SK-N-SH treated with all-trans-retinoic acid at 6 μM for 48 hours (cell line): ENCODE results near the gene SURF1.
"Not testable (repeated sequence)": the region's sequence is repeated elsewhere in the genome, so short reads cannot be mapped to it uniquely, and the experiment has no call there.

Source experiments
- ATAC-seq: fragments of 200-7000 bp; cut with Tn5 transposase; 3 replicates; pipeline ENCODE4 v1.9.1; 2020; ENCODE audit warnings: mild to moderate bottlenecking, moderate library complexity
- BACH2 ChIP-seq: fragments of 250-450 bp; sonication (Bioruptor Pico); IDR thresholded peaks from 2 replicates; pipeline ENCODE4 v1.9.0; 2021; ENCODE audit warnings: mild to moderate bottlenecking, borderline replicate concordance
- CSDC2 ChIP-seq: fragments of 250-450 bp; sonication (Bioruptor Pico); IDR thresholded peaks from 2 replicates; pipeline ENCODE4 v1.5.0; 2020; ENCODE audit warnings: mild to moderate bottlenecking, moderate library complexity
- ESRRG ChIP-seq: fragments of 250-450 bp; sonication (Bioruptor Pico); IDR thresholded peaks from 2 replicates; pipeline ENCODE4 v1.6.1; 2021; ENCODE audit warnings: mild to moderate bottlenecking
- ISL1 ChIP-seq: fragments of 250-450 bp; sonication (Bioruptor Pico); IDR thresholded peaks from 2 replicates; pipeline ENCODE4 v2.1.2; 2022; ENCODE audit warnings: mild to moderate bottlenecking, moderate library complexity
- OSR1 ChIP-seq: fragments of 250-450 bp; sonication (Bioruptor Pico); IDR thresholded peaks from 2 replicates; pipeline ENCODE4 v1.8.0; 2022; ENCODE audit warnings: moderate library complexity, mild to moderate bottlenecking, inconsistent platforms
- PPARA ChIP-seq: fragments of 250-450 bp; sonication (Bioruptor Pico); IDR thresholded peaks from 2 replicates; pipeline ENCODE4 v1.5.0; 2020; ENCODE audit warnings: mild to moderate bottlenecking, borderline replicate concordance
- RARB ChIP-seq: fragments of 250-450 bp; sonication (Bioruptor Pico); IDR thresholded peaks from 2 replicates; pipeline ENCODE4 v1.8.0; 2021; ENCODE audit warnings: mild to moderate bottlenecking, moderate library complexity
- SNAI2 ChIP-seq: fragments of 250-450 bp; sonication (Bioruptor Pico); IDR thresholded peaks from 2 replicates; pipeline ENCODE4 v1.5.0; 2020; ENCODE audit warnings: mild to moderate bottlenecking, moderate library complexity
- TCF4 ChIP-seq: fragments of 250-450 bp; sonication (Bioruptor Pico); IDR thresholded peaks from 2 replicates; pipeline ENCODE4 v1.8.0; 2021; ENCODE audit warnings: mild to moderate bottlenecking, moderate library complexity, borderline replicate concordance
- TOX ChIP-seq: fragments of 250-450 bp; sonication (Bioruptor Pico); IDR thresholded peaks from 2 replicates; pipeline ENCODE4 v1.8.0; 2021; ENCODE audit warnings: mild to moderate bottlenecking, moderate library complexity, borderline replicate concordance
- ZC3H10 ChIP-seq: fragments of 250-450 bp; sonication (Bioruptor Pico); IDR thresholded peaks from 2 replicates; pipeline ENCODE4 v1.5.1; 2021; ENCODE audit warnings: mild to moderate bottlenecking, moderate library complexity
- ZFP3 ChIP-seq: fragments of 250-450 bp; sonication (Bioruptor Pico); IDR thresholded peaks from 2 replicates; pipeline ENCODE4 v1.5.0; 2020; ENCODE audit warnings: mild to moderate bottlenecking, moderate library complexity
- ZFP30 ChIP-seq: fragments of 450-650 bp; formaldehyde crosslinking; IDR thresholded peaks from 2 replicates; pipeline ENCODE4 v1.5.0; 2022; ENCODE audit warnings: mild to moderate bottlenecking, moderate library complexity
- ZNF565 ChIP-seq: fragments of 450-650 bp; formaldehyde crosslinking; conservative IDR thresholded peaks from 2 replicates; pipeline ENCODE4 v1.5.0; 2020; ENCODE audit warnings: low read depth, mild to moderate bottlenecking, moderate library complexity
- ZNF70 ChIP-seq: fragments of 450-650 bp; formaldehyde crosslinking; IDR thresholded peaks from 2 replicates; pipeline ENCODE4 v1.5.0; 2020; ENCODE audit warnings: mild to moderate bottlenecking, moderate library complexity
- ZNF8 ChIP-seq: fragments of 450-650 bp; formaldehyde crosslinking; IDR thresholded peaks from 2 replicates; pipeline ENCODE4 v1.5.0; 2020; ENCODE audit warnings: mild to moderate bottlenecking, moderate library complexity
- TF ChIP-seq, protein P1 (sequence below): fragments of 250-450 bp; sonication (Bioruptor Pico); IDR thresholded peaks from 2 replicates; pipeline ENCODE4 v1.5.0; 2020; ENCODE audit warnings: mild to moderate bottlenecking, moderate library complexity
- TF ChIP-seq, protein P2 (sequence below): fragments of 250-450 bp; sonication (Bioruptor Pico); IDR thresholded peaks from 2 replicates; pipeline ENCODE4 v1.8.0; 2021; ENCODE audit warnings: low read depth, mild to moderate bottlenecking, moderate library complexity, borderline replicate concordance
- TF ChIP-seq, protein P3 (sequence below): fragments of 250-450 bp; sonication (Bioruptor Pico); IDR thresholded peaks from 2 replicates; pipeline ENCODE4 v1.8.0; 2020; ENCODE audit warnings: mild to moderate bottlenecking, moderate library complexity, borderline replicate concordance
- TF ChIP-seq, protein P4 (sequence below): fragments of 250-450 bp; sonication (Bioruptor Pico); IDR thresholded peaks from 2 replicates; pipeline ENCODE4 v1.5.1; 2021; ENCODE audit warnings: mild to moderate bottlenecking, moderate library complexity

The SURF1 gene

DNA sequence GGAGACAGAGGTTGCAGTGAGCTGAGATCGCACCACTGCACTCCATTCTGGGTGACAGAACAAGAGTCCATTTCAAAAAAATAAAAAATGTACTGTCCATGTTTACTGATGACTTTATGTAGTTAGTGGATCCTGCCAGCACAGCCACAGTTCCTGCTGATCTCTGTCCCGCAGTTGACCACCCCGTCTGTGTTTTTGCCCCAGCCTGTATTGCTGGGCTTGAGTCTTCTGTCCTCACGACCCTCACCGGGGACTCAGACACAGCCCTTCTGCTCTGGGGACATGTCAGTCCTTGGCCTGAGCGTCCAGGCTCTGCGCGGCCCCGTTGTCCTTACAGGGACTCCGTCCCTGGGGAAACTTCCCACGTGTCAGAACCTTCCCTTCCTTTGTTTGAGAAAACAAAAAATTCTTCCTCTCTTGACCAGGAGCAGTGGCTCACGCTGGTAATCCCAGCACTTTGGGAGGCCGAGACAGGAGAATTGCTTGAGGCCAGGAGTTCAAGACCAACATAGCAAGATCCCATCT is 34.8 kb downstream of the SURF1 start:
- ATAC-seq: no peak
- no peak for TF ChIP-seq ZFP30
- TF ChIP-seq CSDC2: no peak
- no peak for TF ChIP-seq ISL1 (CRISPR knock-in tag)
- TF ChIP-seq PPARA (CRISPR knock-in tag): no peak
- TF ChIP-seq RARB (CRISPR knock-in tag): no peak
- TF ChIP-seq, protein P1, sequence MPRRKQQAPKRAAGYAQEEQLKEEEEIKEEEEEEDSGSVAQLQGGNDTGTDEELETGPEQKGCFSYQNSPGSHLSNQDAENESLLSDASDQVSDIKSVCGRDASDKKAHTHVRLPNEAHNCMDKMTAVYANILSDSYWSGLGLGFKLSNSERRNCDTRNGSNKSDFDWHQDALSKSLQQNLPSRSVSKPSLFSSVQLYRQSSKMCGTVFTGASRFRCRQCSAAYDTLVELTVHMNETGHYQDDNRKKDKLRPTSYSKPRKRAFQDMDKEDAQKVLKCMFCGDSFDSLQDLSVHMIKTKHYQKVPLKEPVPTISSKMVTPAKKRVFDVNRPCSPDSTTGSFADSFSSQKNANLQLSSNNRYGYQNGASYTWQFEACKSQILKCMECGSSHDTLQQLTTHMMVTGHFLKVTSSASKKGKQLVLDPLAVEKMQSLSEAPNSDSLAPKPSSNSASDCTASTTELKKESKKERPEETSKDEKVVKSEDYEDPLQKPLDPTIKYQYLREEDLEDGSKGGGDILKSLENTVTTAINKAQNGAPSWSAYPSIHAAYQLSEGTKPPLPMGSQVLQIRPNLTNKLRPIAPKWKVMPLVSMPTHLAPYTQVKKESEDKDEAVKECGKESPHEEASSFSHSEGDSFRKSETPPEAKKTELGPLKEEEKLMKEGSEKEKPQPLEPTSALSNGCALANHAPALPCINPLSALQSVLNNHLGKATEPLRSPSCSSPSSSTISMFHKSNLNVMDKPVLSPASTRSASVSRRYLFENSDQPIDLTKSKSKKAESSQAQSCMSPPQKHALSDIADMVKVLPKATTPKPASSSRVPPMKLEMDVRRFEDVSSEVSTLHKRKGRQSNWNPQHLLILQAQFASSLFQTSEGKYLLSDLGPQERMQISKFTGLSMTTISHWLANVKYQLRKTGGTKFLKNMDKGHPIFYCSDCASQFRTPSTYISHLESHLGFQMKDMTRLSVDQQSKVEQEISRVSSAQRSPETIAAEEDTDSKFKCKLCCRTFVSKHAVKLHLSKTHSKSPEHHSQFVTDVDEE (CRISPR knock-in tag): no peak
- TF ChIP-seq OSR1 (CRISPR knock-in tag): no peak
- TF ChIP-seq ESRRG: no peak
- TF ChIP-seq, protein P2, sequence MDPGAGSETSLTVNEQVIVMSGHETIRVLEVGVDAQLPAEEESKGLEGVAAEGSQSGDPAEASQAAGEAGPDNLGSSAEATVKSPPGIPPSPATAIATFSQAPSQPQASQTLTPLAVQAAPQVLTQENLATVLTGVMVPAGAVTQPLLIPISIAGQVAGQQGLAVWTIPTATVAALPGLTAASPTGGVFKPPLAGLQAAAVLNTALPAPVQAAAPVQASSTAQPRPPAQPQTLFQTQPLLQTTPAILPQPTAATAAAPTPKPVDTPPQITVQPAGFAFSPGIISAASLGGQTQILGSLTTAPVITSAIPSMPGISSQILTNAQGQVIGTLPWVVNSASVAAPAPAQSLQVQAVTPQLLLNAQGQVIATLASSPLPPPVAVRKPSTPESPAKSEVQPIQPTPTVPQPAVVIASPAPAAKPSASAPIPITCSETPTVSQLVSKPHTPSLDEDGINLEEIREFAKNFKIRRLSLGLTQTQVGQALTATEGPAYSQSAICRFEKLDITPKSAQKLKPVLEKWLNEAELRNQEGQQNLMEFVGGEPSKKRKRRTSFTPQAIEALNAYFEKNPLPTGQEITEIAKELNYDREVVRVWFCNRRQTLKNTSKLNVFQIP (CRISPR knock-in tag): no peak
- TF ChIP-seq SNAI2 (CRISPR knock-in tag): no peak
- TF ChIP-seq TOX (CRISPR knock-in tag): no peak
- TF ChIP-seq ZFP3 (CRISPR knock-in tag): no peak
- TF ChIP-seq, protein P3, sequence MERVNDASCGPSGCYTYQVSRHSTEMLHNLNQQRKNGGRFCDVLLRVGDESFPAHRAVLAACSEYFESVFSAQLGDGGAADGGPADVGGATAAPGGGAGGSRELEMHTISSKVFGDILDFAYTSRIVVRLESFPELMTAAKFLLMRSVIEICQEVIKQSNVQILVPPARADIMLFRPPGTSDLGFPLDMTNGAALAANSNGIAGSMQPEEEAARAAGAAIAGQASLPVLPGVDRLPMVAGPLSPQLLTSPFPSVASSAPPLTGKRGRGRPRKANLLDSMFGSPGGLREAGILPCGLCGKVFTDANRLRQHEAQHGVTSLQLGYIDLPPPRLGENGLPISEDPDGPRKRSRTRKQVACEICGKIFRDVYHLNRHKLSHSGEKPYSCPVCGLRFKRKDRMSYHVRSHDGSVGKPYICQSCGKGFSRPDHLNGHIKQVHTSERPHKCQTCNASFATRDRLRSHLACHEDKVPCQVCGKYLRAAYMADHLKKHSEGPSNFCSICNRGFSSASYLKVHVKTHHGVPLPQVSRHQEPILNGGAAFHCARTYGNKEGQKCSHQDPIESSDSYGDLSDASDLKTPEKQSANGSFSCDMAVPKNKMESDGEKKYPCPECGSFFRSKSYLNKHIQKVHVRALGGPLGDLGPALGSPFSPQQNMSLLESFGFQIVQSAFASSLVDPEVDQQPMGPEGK (CRISPR knock-in tag): no peak
- TF ChIP-seq ZNF565 (CRISPR knock-in tag): no peak
- TF ChIP-seq TCF4 (CRISPR knock-in tag): no peak

DNA sequence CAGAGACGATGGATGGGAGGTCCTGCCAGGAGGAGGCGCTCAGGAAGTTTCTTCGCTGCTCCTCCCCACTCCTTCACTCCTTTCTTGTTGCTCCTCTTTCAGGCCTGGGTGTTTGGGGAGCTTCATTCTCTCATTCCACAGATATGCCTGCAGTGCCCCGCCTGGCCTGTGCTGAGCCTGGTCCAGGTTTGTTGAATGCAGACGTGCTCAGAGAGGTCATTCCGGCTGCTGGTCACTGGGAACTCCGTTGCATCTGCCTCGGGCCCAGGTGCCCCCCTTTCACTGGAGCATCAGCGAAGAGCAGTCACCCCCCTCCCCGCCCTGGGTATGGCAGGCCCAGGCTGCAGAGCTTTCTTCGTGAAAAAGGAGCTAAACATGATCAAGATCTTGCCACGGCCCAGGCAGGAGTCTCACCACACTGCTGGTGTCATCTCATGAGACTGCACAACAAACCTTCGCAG is 35.8 kb downstream of the SURF1 start:
- TF ChIP-seq CSDC2 (no peak), ESRRG (no peak), ZNF8 (CRISPR knock-in tag) (no peak), ISL1 (CRISPR knock-in tag) (no peak), BACH2 (CRISPR knock-in tag) (no peak), RARB (CRISPR knock-in tag) (no peak), ZC3H10 (CRISPR knock-in tag) (no peak), TCF4 (CRISPR knock-in tag) (no peak), ZNF565 (CRISPR knock-in tag) (no peak)
- TF ChIP-seq, protein P2 (CRISPR knock-in tag): no peak
- ATAC-seq: no peak; the same call in 2 of the 3 replicates

DNA sequence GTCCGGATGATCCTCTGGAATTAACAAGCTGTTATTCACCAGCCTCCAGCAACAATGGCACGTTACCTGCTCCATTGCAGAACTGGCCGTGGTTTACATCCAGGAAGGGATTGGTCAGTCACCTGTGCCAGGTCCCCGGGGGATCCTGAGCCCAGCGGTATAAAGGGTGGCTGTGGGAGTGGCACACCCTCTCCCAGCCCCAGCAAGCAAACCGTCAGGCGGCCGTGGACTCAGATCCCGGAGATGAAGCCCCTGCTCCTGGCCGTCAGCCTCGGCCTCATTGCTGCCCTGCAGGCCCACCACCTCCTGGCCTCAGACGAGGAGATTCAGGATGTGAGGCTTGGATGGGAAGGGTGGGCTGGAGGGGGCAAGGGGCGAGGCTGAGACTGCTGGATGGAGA is 38.7 kb downstream of the SURF1 start:
- ATAC-seq: not testable (repeated sequence)

DNA sequence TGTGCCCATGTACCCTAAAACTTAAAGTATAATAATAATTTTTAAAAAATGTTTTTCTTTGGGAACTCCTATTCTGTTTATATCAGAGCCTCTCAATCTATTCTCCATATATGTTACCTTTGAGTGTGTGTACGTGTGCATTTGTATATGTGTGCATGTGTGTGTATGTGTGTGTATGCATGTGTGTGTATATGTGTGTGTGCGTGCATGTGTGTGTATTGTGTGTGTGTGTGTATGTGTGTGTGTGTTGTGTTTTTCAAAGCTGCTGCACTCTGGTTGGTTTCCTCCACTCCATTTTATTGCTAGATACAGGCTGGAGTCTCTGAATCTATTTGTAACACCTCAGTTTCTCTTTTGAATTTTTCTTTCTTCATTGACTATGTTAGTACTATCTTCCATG is 40.3 kb downstream of the SURF1 start:
- ATAC-seq: no peak
- TF ChIP-seq BACH2 (CRISPR knock-in tag) (no peak), ZNF70 (no peak), ZFP30 (no peak), ZNF565 (CRISPR knock-in tag) (no peak), OSR1 (CRISPR knock-in tag) (no peak), TOX (CRISPR knock-in tag) (no peak), ZFP3 (CRISPR knock-in tag) (no peak), TCF4 (CRISPR knock-in tag) (no peak), ISL1 (CRISPR knock-in tag) (no peak), ESRRG (no peak)
- TF ChIP-seq, protein P4, sequence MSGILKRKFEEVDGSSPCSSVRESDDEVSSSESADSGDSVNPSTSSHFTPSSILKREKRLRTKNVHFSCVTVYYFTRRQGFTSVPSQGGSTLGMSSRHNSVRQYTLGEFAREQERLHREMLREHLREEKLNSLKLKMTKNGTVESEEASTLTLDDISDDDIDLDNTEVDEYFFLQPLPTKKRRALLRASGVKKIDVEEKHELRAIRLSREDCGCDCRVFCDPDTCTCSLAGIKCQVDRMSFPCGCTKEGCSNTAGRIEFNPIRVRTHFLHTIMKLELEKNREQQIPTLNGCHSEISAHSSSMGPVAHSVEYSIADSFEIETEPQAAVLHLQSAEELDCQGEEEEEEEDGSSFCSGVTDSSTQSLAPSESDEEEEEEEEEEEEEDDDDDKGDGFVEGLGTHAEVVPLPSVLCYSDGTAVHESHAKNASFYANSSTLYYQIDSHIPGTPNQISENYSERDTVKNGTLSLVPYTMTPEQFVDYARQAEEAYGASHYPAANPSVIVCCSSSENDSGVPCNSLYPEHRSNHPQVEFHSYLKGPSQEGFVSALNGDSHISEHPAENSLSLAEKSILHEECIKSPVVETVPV (CRISPR knock-in tag): no peak
- TF ChIP-seq, protein P3 (CRISPR knock-in tag): no peak
